ENCODE results near the gene OSBPL9.
A peak's percentile ranks its signal among the peaks of the same experiment; 100 is the strongest.
"Not testable (repeated sequence)": the region's sequence is repeated elsewhere in the genome, so short reads cannot be mapped to it uniquely, and the experiment has no call there.

Gene OSBPL9

DNA sequence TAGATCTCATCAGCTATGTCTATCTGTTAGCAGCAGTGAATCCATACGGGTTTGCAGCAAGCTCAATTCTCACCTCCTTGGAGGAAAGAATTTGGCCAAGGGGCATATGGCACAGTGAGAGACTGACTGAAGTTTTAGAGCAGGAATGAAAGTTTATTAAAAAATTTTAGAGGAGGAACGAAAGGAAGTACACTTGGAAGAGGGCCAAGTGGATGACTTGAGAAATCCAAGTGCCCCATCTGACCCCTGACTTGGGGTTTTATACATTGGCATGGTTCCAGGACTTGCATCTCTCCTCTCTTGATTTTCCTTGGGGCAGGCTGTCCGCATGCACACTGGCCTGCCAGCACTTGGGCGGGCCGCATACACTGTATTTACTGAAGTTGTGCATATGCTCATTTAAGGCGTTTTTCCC, 9.2 kb upstream of the OSBPL9 start:
- DNase-seq, result no peak

DNA sequence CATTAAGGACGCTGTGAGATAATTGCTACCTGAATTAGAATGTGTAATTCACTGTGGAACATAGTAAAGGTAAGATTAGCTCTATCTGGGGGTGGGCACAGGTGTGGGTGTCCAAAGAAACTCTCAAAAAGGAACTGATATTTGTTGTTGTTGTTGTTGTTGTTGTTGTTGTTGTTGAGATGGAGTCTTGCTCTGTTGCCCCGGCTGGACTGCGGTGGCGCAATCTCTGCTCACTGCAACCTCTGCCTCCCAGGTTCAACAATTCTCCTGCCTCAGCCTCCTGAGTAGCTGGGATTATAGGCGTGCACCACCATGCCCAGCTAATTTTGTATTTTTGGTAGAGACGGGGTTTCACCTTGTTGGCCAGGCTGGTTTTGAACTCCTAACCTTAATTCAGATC, 6.8 kb upstream of the OSBPL9 start:
- DNase-seq, result not testable (repeated sequence)

DNA sequence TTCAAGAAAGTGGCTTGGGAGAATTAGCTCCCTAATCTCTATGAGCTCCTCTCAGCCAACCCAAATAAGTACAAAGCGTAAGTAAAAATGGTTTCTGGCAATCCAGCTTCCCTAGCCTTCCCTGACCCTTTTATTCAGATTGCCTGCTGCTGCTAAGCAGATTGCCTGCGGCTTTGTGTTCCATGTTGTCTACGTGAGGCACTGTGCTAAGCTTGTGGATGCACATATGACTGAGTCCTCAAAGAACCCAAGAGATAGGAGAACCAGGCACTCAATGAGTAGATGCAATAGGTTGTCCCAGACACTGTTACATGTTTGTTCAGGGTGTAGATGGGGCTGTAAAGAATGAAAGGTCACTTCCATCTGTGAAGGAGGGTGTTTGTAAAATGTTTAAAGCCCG, 6.3 kb upstream of the OSBPL9 start:
- no peak for DNase-seq

DNA sequence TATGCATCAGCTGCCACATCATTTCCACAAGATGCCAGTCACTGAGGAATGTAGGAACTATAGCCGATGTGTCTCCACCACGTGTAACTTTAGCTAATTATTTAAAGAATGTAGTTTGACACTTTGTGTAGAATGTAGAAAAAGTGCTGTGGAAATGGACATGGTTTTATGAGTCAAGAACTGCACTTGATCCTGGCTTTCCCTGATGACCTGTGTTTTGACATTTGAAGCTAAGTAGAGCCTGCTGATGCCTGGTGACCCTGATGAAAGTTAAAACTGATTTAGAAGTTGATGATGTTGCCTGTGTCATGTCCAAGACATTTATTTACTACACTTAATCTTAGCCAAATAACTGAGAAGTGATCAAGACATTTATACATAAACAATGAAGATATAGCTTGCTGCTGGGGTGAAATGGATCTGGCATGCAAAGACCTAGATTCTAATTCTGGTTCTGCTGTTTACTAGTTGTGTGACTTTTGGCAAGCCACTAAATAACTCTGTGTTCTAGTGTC, 4.4 kb upstream of the OSBPL9 start:
- peak; percentile 11 for DNase-seq

GRCh38 chr1:51615780-51616291, 1.1 kb upstream of the OSBPL9 start:
- DNase-seq, result no peak

DNA sequence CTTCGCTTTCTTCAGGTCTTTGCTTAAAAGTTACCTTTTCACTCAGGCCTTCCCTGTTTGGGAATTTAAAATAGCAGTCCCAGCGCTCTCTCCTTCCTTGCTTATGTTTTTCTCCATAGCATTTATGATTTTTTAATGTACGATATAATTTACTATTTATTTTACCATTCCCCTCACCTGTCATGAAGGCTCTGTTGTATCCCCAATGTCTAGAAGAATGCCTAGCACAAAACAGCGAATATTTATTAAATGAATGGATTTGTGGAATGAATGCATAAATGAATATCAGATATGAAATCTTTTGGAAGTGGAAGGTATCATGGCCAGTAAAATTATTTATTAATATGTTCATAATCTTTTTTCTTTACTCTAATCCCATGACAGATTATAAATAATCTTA, 402 bp upstream of the OSBPL9 start:
- DNase-seq, result no peak

- no peak for DNase-seq
These were observed 1.8 kb downstream of the OSBPL9 start for GRCh38 chr1:51618715-51619114.

DNA sequence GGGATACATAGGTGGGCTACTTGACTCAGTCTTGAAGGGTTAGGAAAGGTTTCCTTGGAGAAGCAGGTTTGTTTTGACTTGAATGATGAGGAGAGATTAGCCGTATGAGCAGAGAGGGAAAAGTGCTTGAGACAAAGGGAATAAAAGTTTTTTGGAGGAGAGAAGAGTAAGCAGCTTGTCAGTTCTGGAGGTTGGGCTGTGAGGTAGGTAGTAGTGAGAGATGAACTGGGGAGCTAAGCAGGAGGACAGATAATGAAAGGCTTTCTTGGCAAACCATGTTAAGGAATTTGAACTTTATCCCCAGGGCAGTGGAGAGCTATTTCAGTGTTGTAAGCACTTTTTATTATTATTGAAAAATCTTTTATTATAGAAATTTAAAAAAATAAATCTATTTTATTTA, 3.6 kb downstream of the OSBPL9 start:
- no peak for DNase-seq

GRCh38 chr1:51621161-51621560, 4.3 kb downstream of the OSBPL9 start:
- DNase-seq, result no peak

DNA sequence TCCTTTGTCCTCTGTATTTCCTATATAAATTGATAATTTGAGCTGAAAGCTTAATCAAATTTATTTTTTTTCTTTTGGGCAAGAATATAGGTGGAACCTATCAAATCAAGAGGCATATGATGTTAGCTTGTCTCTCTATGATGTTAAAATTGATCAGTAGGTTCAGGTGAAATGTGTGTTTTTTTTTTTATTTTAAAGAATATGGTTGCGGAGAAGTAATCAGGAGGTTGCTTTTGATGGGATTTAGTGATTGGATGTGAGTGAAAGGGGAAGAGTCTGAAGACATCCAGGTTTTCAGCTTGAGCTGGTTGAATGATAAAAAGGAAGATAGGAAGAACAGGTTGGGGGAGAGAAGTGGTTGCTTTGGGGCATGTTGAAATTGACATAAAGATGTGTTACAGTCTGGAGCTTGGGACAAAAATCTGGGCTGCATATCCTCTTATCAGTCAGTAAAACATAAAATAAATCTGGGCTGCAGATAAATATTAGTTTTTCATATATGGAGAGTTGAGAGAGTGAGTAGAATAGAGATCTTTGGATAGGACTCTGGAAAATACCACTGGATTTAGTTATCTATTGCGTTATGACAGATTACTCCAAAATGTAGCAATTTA, 5.1 kb downstream of the OSBPL9 start:
- DNase-seq, result no peak

DNA sequence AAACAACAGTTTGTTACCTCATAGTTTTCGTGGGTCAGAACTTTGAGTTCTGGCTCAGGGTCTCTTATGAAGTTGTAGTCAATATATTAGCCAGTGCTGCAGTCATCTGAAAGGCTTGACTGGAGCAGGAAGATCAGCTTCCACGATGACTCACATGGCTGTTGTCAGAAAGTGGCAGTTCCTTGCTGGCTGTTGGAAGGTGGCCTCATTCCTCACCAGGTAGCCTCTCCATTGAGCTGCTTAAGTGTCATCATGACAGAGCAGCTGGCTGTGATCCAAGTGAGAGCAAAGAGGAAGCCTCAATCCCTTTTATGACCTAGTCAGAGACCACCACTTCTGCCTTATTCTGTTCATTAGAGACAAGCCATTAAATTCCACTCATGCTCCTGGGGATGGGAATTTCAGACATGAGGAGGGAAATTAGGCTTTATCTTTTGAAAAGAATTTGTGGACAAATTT, 5.6 kb downstream of the OSBPL9 start:
- peak; percentile 68 for DNase-seq

DNA sequence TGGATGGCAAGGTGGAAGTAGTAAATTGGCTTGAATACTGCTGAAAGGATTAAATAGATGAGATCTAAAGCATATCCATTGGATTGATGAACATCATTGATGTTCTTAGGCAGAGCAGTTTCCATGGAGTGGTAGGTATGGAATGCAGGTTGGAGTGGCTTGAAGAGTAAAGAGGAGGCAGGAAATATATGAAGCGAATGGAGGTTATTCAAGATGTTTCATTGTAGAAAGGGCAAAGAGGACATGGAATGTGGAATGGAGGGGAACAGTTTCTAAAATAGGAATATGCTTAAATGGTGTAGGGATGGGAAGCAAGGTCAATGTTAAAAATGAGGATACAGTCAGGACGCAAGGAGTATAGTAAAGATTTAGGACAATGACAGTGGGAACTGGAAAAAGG, 6.1 kb downstream of the OSBPL9 start:
- DNase-seq, result no peak

DNA sequence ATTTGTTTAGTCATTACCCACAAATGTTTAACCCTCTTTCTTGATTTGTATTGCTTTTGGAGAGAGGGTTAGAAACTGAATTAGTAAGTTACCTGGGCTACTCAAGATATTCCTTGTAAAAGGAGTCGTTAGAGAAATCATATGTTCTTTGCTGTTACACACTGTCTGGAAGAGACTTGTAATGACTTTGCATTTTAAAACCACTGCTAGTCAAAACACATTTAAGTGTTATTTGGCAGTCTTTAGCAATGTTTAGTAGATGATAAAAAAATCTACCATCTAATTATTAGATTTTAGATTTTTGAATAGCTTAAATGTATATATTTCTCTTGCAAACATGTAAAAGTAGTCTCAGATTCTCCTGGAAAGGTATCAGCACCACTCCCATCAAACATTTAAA, 6.6 kb downstream of the OSBPL9 start:
- DNase-seq, result no peak

DNA sequence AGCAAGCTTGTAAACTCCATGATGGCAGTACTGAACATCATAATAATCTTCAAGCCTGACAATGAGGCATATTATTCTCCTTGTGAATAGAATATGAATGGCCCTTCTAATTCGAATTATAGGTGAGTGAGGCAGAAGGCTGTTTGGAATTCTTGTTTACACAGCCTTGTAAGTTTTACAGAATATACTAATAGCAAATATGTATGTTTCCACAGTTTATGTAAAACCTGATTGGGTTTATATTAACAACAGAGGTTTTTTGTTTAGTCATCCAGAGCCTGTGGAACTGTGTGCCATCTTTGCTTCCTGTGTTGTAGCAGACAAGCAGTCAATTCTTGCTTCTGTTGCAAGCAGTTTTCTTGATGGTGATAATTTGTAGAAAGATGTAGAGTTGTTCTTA, 8.0 kb downstream of the OSBPL9 start:
- no peak for DNase-seq

- DNase-seq, result peak; percentile 68
These were observed 10.8 kb downstream of the OSBPL9 start for GRCh38 chr1:51627672-51628071.

DNA sequence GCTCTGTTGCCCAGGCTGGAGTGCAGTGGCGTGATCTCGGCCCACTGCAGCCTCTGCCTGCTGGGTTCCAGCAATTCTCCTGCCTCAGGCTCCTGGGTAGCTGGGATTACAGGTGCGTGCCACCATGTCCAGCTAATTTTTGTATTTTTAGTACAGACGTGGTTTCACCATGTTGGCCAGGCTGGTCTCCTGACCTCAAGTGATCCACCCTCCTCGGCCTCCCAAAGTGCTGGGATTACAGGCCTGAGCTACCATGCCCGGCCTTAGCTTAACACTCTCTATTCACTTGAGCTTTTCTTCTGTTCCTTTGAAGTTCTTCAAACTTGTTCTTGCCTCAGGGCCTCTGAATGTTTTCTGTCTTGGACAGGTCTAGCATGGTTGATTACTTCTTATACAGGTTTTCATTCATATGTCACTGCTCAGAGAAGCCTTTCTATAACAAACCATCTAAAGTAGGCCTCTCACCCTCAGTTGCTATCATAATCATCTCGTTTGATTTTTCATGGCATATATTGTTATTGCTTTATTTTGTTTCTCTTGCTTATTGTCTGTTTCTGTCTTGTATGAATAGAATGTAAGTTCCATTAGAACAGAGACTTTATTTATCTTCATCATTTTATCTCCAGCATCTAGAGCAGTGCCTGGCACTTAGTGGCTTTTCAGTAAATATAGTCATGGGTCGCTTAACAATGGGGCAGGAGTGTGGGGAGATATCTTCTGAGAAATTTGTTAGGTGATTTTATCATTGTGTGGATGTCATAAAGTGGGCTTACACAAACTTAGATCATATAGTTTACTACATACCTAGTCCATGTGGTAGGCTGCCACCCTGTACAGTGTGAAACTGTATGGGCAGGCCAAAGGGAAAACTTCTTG, 12.1 kb downstream of the OSBPL9 start:
- no peak for DNase-seq

GRCh38 chr1:51629918-51630317, 13.0 kb downstream of the OSBPL9 start:
- DNase-seq, result no peak

DNA sequence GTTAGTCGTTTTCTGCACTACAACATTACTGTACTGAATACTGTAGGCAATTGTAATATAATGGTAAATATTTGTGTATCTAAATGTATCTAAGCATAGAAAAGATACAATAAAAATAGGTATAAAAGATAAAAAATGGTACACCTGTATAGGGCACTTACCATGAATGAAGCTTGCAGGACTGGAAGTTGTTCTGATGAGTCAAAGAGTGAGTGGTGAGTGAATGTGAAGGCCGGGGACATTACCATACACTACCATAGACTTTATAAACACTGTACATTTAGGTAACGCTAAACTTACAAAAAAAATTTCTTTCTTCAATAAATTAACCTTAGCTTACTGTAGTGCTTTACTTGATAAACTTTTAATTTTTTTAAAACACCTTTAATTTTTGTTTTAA, 13.5 kb downstream of the OSBPL9 start:
- no peak for DNase-seq

DNA sequence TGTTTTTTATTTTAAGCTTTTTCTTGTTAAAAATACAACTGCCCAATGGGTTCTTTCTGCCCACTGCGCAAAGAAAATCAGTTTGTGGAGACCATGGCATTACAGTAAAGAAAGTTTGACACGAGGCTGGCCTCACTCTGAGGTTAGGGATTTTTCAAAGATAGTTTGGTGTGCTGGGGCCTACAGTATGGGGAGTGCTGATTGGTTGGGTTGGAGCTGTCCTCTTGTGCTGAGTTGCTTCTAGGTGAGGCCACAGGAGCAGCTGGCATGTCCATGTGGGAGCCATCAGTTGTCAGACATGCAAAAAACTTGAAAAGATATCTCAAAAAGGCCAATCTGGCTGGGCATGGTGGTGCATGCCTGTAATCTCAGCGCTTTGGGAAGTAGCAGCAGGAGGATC, 14.0 kb downstream of the OSBPL9 start:
- DNase-seq, result no peak

DNA sequence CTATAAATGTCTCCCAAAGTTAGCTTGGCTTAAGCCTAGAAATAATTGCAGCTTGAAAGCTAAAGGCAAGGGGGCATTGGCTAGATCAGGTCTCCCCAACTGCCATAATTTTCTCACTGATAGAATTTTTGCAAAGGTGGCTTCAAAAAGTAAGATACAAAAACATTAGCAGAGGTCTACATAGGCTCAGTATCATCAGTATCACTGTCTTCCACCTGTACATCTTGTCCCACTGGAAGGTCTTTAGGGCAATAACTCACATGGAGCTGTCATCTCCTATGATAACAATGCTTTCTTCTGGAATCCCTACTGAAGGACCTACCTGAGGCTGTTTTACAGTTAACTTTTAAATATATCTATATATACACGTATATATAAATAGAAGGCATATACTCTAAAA, 14.9 kb downstream of the OSBPL9 start:
- DNase-seq, result no peak

DNA sequence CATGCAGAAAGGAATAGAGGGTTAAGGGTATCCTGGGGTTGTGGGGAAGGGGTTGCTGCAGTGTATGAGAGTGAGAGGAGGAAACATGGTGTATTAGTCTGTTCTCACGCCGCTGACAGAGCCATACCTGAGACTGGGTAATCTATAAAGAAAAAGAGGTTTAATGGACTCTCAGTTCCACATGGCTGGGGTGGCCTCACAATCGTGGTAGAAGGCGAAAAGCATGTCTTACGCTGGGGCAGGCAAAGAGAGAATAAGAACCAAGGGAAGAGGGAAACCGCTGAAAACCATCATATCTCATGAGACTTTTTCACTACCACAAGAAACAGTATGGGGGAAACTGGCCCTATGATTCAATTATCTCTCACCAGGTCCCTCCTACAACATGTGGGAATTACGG, 17.7 kb downstream of the OSBPL9 start:
- DNase-seq, result no peak

- no peak for DNase-seq
These were observed 18.7 kb downstream of the OSBPL9 start for GRCh38 chr1:51635615-51636014.

- DNase-seq, result no peak
These were observed 19.3 kb downstream of the OSBPL9 start for GRCh38 chr1:51636191-51636590.
